ELR (cell line): ENCODE measurements around the gene D2HGDH.
"Not testable (repeated sequence)": the region's sequence is repeated elsewhere in the genome, so short reads cannot be mapped to it uniquely, and the experiment has no call there.

Experiments used
- DNase-seq: peaks from one replicate; pipeline ENCODE4 v3.0.0-alpha.2; 2015; ENCODE audit warnings: low read depth

D2HGDH gene

DNA sequence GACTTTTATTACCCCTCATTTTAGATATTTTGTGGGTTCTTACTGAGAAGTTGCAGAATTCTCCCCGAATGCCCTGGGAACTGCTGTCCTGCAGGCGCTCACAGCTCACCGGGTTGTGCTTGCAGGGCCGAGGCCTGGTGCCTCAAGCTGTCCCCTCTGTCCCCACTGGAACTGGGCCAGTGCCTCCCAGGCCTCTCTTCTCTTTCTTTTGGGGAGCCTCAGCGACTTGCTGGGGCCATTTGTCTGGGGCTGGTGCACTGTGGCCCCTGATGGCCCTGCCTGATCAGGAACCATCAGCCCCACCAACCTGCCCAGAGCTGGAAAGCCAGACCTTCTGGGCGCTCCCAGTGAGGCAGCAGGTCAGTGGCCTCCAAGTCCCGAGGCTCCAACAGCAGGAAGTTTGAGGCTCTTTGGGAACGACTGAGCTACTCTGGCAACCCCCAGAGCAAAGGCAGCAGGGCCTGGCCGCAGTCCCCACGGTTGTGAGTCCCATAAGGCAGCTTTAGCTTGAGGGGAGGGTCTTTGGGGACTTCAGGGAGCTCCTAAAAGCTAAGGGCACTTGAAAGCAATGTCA is 59.9 kb downstream of the D2HGDH start:
- no peak for DNase-seq

GRCh38 chr2:241795021-241795999 is 60.9 kb downstream of the D2HGDH start:
- DNase-seq = no peak

DNA sequence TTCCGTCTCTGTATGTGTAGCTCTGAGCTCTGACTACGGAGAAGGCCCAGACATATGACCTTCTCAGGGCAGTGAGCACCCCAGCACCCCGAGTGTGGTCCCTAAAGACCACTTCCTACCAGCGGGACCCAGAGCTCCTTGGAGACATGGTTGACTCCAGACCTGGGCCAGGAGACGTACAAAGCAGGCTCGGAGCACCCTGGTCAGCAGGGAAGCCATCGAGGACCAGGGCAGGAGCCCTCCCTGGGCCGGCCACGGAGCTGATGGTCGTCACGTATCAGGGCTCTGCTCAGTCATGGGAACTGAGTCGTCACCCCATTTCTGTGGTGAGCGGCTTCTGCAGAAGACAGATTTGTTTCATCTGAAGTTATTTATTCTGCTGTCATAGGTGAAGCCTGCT is 61.8 kb downstream of the D2HGDH start:
- no peak for DNase-seq

DNA sequence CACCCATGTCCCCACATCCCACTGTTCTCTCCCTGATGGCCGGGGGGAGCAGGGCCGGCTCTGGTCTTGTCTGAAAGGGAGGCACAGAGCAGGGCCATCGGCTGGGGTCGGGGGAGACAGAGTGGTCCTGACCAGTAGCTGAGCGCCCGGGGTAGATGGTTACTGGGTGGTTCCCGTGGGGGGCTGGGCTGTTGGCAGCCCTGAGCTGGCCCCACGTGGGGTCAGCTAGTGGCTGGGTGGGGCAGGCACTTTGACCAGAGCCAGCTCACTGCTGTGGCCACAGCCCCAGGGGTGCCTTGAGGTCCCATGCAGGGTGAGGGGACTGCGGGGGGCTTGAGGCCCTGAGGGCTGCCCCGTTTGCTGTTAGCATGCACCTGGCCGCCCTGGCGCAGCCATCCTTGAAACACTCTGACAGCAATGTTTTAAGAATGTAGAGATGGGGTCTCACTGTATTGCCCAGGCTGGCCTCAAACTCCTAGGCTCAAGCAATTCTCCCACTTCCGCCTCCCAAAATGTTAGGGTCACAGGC is 62.2 kb downstream of the D2HGDH start:
- no peak for DNase-seq

- no peak for DNase-seq
Observed at GRCh38 chr2:241797441-241798080, 63.1 kb downstream of the D2HGDH start.

GRCh38 chr2:241798081-241798630 is 63.7 kb downstream of the D2HGDH start:
- no peak for DNase-seq

- no peak for DNase-seq
Observed at GRCh38 chr2:241798631-241799521, 64.4 kb downstream of the D2HGDH start.

DNA sequence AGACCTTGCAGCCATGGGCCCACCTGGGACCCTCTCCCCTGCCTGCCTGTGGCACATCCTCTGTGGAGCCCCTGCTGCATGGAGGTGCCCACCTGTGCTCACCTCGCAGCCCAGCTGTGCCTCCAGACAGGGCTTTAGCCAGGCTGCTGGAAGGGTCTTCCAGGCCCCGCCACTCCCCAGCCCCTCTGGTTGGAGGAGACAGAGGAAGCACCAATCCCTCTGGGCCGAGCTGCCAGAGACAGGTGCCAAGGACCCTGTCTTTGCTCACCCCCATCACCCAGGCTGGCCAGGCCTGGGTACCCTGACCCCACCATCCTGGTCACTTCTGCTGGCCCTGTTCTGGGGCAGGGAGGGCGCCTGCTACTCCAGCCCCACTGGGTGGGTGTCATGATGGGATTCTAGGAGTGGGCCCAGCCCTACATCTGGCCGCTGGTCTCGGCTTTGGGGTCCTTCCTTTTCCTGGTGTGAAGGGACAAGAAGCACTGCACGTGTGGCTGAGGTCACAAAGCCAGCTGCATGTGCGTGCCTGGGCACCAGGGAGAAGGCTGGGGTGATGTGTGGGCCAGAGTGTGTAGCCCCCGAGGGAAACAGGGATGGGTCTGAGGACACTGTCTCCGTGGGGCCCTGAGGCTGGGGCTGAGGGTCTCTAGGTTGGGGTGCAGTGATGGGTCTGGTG is 65.2 kb downstream of the D2HGDH start:
- DNase-seq = no peak

DNA sequence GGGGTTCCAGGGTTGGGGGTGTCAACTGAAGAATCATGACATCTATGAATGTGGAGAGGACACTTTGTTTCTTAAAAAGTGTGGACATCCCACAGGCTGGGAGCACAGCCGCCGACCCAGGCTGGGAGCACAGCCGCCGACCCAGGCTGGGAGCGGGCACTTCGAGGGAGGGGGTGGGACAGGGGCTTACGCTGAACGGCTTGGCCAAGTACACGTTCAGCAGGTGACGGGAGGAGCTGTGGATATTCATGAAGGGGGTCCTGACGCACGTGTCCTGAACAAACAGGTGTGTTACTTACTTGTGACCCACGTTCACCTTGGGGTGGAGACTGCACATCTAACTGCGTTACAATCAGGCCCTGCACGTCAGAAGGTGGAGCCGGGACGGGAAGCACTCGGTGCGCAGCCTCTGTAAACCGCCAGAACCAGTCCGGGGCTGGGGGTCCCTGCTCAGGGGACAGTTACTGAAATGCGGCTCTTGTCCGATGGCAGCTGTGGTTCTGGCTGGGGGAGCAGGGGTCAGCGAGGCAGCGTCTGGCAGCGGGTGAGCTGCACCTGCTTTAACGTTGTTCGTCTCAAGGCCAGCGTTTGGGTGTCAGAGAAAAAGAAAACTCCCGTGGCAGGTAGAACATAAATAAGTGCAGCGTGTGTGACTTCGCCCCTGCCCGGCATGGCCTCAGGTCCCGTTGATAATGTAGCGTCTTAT is 65.9 kb downstream of the D2HGDH start:
- not testable (repeated sequence) for DNase-seq

DNA sequence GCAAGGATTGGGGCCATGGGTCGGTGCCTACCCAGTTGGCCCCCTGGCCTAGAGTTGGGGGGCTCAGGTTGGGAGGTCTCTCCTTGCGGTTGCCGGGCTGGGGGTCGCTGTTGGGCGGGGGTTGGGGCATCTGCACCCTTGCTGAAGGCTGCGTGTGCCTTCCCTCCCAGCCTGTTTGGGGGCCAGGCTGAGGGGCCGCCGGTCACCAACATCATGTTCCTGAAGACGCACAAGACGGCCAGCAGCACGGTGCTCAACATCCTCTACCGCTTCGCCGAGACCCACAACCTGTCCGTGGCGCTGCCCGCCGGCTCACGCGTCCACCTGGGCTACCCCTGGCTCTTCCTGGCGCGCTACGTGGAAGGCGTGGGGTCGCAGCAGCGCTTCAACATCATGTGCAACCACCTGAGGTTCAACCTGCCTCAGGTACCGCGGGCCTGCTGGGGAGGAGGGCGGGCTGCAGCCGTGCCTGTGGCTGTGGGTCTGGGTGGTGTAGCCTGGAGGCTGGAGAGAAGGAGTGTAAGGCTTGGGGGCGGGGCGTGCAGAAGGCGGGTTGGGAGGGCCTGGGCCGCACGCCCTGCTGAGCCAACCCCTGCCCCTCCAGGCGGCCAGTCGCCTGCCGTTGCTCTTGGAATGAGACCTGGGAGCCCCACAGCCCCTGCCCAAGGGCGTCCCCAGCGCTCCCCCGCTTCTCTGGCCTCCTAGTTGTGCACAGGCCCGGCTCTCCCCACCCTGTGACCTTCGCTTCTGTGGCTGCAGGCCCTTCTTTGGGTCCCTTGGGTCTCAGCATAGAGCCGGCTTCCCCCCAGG is 67.4 kb downstream of the D2HGDH start:
- DNase-seq = no peak

GRCh38 chr2:241802421-241803318 is 68.2 kb downstream of the D2HGDH start:
- no peak for DNase-seq

DNA sequence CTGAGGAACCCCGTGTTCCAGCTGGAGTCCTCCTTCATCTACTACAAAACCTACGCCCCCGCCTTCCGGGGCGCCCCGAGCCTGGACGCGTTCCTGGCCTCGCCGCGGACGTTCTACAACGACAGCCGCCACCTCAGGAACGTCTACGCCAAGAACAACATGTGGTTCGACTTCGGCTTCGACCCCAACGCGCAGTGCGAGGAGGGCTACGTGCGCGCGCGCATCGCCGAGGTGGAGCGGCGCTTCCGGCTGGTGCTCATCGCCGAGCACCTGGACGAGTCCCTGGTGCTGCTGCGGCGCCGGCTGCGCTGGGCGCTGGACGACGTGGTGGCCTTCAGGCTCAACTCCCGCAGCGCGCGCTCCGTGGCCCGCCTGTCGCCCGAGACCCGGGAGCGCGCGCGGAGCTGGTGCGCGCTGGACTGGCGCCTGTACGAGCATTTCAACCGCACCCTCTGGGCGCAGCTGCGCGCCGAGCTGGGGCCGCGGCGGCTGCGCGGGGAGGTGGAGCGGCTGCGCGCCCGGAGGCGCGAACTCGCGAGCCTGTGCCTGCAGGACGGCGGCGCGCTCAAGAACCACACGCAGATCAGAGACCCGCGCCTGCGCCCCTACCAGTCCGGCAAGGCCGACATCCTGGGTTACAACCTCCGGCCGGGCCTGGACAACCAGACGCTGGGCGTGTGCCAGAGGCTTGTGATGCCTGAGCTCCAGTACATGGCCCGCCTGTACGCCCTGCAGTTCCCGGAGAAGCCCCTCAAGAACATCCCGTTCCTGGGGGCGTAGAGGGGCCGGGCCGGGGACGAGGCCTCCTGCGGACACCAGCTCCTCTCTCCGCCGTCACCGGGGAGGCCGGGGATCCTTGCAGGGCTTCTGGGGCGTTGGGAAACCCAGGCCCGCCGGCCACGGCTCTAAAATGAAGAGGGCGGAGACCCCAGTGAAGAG is 69.2 kb downstream of the D2HGDH start:
- DNase-seq = peak; percentile 33

DNA sequence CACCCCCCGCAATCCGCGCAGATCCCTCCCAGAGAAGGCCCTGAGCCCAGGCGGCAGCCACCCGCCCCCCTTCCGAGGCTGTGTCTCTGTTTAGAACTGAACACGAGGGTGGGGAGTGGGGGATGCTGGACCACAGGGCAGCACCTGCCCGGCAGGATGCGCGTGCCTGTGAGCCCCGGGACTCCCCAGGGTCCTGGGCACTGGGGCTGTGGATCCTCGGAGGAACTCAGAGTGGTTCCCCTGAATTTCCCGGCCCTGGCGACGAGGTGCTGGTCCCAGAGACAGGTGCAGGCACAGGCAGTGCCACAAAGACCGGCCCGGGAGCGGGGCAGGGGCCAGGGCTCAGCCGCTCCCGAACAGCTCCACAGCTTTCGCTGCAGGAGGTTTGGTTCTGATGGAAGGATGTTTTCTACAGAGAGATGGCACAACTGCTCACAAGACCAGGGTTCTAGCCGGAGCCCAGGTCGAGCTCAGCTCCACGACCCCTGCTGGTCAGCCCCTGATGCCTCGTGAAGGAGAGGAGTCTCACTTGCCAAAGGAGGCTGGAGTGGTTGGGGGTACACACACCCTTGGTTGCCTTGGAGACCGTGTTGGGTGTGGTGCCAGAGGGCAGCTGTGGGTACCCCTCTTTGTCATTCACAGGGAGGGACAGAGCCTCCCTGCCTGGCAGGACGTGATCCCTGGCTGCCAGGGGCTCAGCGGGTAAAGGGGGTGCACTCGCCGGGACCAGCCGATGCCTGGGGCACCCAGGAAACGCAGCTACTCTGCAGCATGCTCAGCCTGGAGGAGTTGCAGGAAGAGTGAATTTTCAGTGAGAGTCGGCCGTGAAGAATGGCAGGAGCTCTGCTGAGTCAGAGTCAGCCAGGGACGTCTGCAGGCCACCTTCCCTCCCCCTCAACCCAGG is 70.1 kb downstream of the D2HGDH start:
- DNase-seq = peak; percentile 32

GRCh38 chr2:241806217-241806616 is 71.8 kb downstream of the D2HGDH start:
- not testable (repeated sequence) for DNase-seq

- no peak for DNase-seq
Observed at GRCh38 chr2:241808051-241808720, 73.8 kb downstream of the D2HGDH start.
